Skin of body (tissue), 2 donors: ENCODE results near the gene AGBL5. TPM values are rescaled to one million over a fixed set of nuclear protein-coding genes. Genes with fewer than 3 reads are reported as not detected.
"Not testable (repeated sequence)": the region's sequence is repeated elsewhere in the genome, so short reads cannot be mapped to it uniquely, and the experiment has no call there.

Experiments used
- DNase-seq: peaks from one replicate; lab custom pipeline; 2025; lab: John Stamatoyannopoulos, UW
- total RNA-seq: library from RNA; depleted of rRNA; stranded (reverse); fragments of >200 nt; gene quantifications from one replicate; pipeline ENCODE4 v1.2.3, GENCODE V29; 2014

The AGBL5 gene
- total RNA-seq, 1 donor from 2014 or later: 7.7 TPM

DNA sequence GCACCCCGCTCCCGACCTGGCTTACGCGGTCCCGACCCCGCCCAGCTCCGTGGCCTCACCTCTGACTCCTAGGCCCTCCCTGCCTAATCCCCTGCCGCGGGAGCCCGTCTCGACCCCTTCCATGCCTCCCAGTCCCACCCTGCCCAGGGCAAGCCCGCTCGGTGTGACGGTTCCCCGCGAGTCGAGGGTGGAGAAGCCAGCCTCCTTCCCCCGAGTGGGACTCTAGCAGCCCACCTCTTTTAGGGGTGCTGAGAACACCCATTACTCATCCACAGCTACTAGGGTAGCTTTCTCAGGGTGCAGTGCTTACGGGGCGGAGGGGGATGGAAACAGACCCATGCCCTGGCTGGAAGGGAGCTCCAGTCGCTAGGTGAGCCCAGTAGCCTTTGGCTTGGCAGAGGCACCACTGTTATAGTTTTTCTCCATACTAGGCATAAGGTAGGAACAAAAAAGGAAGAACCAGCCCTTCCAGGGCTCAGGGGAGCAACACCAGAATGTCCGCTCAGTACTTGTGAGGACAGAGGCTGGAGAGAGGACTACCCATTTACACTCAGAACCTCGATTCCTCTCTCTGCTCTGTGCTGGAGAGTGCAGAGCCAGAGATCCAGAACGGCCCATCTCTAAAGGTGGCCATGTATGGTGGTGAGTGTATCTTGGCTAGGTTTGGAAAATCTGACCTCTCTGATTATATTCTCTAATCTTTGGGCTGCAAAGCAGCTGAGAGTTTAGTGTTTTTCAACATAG is 606 bp downstream of the AGBL5 start:
- DNase-seq: no peak

DNA sequence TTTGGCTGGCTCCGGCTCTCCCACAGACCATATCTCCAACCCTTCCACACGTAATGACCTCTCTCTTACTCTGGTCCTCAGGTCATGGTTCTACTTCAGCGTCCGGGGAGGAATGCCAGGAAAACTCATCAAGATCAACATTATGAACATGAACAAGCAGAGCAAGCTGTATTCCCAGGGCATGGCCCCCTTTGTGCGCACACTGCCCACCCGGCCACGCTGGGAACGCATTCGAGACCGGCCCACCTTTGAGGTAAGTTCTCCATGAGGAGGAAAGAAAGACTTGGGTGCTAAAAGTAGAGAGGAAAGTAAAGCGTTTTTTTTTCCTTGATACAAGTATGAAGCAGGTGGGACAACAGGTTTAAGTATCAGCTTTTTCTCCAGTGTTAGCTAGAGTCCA is 1.9 kb downstream of the AGBL5 start:
- no peak for DNase-seq

DNA sequence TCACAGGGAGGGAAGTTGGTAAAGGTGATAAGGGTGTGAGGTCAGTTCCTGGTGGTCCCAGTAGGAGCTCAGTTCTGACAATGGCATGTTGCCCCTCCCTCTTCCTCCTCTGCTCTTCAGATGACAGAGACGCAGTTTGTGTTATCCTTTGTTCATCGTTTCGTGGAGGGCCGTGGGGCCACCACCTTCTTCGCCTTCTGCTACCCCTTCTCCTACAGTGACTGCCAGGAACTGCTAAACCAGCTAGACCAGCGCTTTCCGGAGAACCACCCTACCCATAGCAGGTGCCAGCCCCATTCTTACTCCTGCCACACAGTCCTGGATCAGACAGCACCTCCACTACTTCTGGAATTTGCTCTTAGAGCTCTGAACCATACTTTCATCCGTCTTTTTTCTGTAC is 2.3 kb downstream of the AGBL5 start:
- no peak for DNase-seq

DNA sequence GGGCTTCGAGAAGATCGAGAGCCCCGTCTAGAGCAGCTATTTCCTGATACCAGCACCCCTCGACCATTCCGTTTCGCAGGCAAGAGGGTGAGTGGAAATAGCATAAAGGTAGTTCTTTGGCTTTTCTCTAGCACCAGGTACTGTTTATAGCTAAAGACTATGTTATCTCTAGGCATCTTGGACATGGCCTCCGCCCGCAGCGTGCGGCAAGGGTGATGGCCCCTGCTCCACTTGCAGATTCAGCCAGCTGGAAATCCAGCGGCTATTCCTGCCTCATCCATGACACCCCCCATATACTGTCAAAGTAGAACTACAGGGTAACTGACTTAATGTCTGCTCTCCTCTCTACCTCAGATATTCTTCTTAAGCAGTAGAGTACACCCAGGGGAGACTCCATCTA is 3.3 kb downstream of the AGBL5 start:
- no peak for DNase-seq

DNA sequence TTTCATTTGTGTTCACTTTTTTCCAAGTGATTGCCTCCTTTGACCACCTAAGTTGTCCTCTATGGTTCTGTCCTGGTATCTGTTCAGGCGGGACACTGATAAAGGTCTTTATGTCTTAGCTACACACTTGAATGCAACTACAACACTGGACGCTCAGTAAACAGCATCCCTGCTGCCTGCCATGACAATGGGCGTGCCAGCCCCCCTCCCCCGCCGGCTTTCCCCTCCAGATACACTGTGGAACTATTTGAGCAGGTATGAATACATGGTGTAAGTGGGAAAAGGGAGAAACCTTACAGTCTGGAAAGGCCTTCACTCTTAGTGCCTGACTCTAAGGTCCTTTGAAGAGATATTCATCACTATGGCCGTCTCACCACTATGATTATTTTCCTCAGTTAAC is 5.7 kb downstream of the AGBL5 start:
- DNase-seq: no peak

DNA sequence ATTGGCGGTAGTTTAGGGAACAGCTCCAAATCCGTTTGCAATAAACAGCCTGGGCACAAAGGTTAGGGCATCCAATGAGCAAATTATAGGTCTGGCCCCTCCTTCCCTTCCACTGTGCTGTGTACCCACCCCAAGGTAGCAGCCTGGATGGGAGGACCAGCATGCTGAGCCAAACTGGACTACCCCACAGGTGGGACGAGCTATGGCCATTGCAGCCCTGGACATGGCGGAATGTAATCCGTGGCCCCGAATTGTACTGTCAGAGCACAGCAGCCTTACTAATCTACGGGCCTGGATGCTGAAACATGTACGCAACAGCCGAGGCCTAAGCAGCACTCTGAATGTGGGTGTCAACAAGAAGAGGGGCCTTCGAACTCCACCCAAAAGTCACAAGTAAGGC is 6.7 kb downstream of the AGBL5 start:
- DNase-seq: no peak

DNA sequence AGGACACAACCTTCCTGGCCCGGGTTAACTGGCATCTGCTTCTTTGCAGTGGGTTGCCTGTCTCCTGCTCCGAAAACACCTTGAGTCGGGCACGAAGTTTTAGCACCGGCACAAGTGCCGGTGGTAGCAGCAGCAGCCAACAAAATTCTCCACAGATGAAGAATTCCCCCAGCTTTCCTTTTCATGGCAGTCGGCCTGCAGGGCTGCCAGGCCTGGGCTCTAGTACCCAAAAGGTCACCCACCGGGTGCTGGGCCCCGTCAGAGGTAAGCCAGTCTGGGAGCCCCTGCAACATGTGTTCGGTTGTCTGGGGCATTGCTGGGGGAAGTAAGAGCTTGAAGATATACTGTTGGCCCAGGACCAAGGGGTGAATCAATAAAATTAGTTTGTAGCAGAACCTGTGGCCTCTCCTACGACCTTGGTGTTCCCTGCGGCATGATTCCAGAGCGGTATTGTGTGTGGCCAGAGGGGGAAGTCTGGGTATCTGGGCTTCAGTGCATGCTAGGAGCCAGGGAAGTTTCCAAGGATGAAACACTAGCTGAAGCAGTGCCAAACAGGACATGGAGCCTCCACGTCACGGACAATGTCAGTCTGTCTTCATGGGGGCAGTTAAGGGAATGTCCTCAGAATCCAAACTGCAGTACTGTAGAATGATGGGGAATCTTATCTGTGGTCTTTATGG is 7.8 kb downstream of the AGBL5 start:
- DNase-seq: no peak

DNA sequence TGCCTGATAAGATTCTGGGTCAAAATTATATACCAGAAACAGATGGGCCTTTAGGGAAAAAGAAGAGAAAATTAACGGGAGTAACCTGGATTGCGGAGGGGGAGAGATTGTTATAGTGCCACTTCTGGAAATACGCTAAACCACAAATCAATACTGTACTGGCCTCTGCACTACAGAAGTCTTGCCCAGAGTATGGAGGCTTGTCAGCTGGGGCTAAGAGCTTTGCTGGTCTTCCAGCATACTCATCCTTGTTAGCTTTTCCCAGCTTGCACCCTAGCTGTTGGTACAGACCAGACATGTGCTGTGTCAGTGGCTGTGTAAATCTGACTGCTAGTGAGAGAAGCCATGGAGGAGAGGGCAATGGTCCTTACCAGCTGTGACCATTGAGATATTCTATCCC is 8.9 kb downstream of the AGBL5 start:
- DNase-seq: no peak

DNA sequence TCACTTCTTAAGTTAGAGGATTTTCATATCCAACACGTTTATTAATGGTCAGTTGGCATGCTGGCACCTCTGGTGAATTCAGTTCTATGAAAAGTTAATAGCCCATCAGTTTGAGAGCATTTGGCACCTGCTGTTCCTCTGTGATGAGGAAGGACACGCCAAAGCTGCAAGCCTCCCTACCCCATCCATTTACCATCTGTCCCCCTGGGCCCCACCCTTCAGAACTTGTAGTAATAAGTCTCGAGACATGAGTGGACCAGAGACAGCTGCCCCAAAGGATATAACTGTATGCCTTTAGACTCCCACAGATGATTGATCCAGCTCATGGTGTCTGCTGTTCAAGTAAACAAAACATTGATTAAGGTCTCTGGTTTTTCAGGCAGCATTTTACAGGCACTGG is 13.7 kb downstream of the AGBL5 start:
- no peak for DNase-seq

DNA sequence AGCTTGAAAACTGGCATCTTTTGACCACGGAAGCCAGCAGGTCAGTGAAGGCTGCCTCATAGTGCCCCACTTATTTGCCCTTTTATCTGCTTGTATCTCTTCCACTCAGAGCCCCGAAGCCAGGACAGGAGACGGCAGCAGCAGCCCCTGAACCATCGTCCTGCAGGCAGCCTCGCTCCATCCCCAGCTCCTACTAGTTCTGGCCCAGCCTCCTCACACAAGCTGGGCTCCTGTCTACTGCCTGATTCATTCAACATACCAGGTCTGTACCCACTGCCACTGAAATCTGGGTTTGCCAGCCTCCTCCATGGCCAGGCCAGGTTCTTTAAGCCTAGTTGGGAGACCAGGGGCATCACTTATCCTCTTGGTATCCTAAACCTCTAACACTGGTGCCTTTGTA is 15.9 kb downstream of the AGBL5 start:
- no peak for DNase-seq

DNA sequence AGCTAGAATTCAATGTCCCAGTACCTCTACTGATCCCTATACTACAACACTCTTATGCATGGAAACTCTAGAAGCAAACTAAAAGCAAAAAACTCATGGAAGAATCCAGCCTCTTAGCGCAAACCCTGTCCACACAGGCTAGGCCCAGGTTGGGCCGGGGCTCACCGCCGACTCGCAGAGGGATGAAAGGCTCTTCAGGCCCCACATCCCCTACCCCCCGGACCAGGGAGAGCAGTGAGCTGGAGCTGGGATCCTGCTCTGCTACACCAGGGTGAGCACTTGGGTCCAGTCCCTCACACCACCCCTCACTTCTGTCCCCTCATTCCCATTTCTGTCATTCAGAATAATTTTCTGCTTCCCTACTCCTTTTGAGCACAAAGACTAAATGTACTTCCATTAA is 18.0 kb downstream of the AGBL5 start:
- DNase-seq: no peak

DNA sequence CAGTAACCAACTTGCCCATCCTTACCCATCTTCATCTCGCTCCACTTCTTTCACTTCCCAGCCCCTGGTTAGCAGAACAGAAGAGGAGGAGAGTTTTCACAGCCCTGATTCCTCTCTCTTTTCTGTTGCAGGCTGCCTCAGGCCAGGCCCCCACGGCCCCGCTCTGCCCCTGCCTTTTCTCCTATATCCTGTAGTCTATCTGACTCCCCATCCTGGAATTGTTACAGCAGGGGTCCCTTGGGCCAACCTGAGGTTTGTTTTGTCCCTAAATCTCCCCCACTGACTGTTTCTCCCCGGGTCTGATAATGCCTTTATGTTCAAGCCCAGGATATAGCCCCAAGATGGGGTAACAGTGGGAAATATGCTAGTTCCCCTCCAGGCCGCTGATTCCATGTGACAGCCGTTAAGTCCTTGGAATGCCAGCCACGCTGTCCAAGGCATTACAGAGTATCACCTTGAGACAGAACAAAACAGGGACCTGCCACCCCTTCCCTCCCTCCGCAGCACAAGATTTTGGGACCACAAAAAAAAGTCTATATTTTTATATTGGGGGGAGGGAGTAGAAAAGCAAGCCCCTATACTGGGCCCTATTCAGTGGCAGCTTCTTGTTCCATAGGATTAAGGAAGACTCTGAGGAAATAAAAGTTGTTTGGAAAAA is 18.6 kb downstream of the AGBL5 start:
- DNase-seq: no peak

DNA sequence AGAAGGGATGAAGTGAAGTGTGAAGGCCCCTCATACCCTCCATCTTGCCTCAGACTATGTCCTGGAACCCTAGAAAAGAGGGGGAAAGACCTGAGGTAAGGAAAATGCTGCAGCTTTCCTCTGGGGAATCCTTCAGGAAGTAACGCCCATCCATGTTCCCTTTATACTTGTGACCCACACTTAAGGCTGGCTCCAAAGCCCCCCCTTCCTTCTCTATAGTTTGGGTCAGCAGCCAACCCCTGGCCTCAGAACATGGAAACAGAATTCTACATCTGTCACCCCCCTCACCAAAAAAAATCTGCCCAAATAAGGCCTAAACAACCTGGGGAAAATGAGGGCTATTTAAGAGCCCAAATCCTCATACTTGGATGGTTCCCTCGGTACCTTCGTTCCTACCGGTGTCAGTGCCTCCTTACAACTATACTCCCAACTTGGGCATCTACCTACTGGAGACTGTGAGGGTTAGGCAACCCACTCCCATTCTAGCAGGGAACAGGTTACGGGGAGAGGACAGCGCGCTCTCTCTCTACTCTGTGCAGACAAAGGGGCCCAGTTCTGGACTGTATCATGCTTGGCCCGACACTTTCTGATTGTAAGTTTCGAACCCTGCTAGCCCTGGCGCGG is 19.3 kb downstream of the AGBL5 start:
- no peak for DNase-seq

DNA sequence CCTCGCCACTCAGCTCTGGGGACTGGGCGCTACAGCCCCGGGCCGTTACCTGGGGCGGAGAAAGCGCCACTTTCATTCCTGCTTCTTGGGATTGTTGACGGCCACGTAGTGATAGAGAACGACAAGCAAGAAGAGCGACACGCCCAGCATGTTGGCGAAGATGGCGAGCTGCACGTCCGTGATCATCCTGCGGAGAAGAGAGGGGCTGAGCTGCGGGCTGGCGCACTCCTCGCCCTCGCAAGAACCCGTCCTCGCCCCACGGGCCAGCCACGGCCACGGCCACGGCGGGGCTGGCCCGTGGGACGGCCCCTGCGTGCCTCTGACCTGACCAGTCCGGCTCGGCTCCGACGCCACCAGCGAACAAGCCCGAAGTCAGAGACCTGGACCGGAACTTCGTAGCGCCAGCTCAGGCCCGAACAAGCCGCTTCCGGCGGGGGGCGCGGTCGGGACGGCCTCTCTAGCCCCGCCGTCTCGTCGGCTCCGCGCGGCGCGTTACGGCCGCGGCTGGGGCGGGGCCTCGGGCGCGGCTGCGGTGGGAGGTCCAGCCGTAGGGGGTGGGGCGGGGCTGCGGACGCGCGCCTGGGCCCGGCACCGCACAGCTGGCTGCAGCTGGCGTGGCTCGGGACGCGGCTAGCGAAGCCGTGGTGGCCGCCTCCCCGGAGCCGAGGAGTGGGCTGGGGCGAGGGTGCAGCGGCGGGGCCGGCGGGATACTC is 20.0 kb downstream of the AGBL5 start, which contains the start of gene OST4:
TSS of gene OST4 (minus strand) at position 378 of the 713 bp plus-strand sequence.
- peak; percentile 91 for DNase-seq

DNA sequence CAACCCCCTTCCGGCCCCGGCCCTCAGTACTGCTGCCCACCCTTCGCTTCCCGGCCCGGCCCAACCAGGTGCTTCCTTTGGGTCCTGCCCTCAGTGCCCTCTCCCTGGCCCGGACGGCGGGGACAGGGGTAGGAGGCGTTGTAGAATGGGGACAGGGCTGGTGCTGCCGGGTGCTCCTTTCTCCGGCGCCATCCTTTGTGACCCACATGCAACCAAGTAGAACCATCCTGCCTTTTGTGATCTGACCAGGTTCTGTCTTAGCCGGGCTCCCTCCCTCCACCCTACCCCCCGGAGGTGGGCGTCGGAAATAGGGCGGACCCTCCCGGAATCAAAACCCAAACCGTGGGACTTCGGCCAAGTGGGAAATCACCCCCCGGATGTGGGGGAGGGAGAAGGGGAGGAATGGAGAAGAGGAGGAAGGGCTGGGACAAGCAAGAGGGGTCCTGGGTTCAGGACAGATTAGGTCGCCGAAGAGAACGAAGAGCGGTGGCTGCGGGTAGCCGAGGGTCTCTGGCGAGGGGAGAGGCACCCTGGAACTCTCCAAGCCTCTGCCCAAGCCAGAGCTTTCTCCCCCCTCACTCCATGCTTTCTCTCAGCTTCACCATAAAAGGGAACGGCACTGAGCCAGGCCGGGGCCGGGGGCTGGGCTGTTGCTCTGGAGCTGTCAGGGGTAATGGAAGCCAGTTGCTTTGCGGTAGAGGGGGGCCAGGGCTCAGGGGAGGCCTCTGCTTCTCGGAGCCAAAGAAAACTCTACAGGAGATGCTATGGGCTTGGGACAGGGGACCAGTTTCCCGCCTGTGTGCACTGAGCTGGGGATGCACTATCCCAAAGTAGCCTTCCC is 20.7 kb downstream of the AGBL5 start:
- DNase-seq: peak; percentile 75

DNA sequence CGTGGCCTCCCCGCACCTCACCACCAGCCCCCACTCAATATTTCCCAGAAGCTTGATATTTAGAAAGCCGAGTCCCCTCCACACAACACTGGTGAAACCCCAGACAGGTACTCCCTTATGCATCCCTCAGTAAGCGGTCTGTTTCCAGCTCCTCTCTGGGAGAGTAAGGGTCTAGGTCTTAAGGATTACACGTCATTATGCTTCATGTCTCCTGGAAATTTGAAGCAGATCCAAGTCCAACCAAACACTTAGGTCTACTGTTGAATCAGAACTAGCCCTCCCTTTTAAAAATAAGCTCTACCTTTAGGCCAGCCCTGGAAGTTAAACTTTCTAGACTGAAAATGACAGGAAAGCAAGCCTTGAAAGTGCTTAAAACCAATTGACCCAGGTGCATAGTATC is 21.5 kb downstream of the AGBL5 start:
- DNase-seq: no peak

DNA sequence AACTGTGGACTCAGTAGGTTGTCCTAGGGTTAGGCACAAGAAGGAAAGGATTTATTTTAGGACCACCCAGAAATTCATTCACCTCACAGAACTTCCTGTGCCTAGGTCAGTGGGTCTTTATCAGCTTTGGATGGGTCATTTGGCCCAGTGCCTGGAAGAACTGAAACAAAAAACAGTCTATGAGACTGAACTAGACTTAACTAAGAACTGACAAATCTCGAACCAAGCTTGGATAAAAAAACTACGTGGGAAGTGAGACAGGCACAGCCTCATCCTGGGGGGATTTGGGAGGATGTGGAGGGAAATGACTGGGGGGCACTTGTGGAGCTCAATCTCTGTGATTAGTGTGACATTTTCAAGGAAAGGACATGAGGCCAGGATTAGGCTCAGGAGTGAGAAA is 22.3 kb downstream of the AGBL5 start:
- DNase-seq: no peak

DNA sequence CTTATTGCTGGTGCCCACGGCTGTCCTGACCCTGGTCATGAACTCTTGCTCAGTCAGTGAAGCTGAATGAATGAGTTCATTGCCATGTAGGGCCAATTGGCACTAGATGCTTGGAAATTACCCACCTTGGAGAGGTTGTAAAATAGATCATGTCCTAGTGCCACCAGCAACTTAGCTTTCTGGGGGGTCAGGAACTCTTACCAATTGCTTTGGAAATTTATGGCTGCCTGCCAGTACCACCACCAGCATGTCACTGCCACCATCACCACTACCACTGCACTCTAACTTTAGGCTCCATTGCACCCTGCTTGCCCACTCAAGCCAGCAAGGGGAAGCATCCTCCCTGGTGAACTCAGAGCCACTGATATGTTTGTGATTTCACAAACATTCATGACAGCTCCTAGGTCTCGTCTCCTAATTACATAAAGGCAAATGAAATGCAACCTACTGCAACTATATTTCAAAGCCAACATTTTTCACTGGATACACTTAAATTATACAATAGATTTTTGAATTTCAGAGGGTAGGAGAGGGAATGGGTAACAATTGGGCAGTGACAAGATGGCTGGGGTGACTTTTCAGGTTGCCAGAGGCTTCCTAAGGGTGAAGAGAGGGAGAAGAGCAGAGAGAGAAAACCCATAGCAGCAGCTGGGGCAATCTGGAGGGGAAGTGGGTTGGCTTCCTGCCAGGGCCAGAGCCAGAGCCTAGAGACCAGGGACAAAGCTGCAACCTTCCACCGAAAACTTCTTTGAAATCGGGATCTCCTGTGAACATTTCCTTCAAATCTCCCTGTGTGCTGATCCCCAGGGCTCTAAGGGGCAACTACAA is 23.5 kb downstream of the AGBL5 start:
- no peak for DNase-seq

DNA sequence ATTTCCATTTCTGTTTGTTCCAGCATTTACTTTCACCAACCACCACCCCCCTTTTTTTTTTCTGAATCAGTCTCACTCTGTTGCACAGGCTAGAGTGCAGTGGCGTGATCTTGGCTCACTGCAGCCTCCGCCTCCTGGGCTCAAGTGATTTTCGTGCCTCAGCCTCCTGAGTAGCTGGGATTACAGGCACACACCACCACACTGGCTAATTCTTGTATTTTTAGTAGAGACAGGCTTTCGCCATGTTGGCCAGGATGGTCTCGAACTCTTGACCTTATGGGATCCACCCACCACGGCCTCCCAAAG is 24.1 kb downstream of the AGBL5 start:
- DNase-seq: not testable (repeated sequence)

DNA sequence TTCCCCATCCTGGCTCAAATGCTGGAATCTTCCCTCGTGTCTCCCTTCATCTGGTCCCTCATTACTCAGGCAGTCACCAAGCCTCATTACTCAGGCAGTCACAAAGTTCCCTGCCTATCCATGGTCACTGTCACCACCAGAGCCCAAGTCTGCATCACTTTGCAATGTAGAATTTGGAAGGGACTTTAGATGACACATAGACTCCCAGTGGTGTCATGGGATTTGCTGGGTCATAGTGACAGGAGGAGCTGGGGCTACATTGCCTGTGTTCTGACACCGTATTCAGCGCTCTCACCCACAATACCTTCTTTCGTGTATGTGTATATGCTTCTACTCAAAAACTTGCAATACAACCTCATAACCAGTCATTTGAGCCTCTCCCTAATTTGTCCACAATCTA is 24.9 kb downstream of the AGBL5 start:
- no peak for DNase-seq
